GM12878 (cell line): ENCODE measurements around the gene LIMS1.
"Not testable (repeated sequence)": the region's sequence is repeated elsewhere in the genome, so short reads cannot be mapped to it uniquely, and the experiment has no call there.

ENCODE experiments used
- ATF3 ChIP-seq: IDR thresholded peaks from 2 replicates; pipeline ENCODE4 v1.6.1; 2011; ENCODE audit warnings: low read depth, mild to moderate bottlenecking, low read length, moderate library complexity, borderline replicate concordance; ENCODE audit errors: extremely low read depth
- EZH2 ChIP-seq: IDR thresholded peaks from 2 replicates; pipeline ENCODE4 v1.6.1; 2012; ENCODE audit warnings: low read depth, mild to moderate bottlenecking, control low read depth, inconsistent platforms, low read length, borderline replicate concordance; ENCODE audit not compliant: control insufficient read depth
- JUNB ChIP-seq: IDR thresholded peaks from 2 replicates; pipeline ENCODE4 v1.6.1; 2016; ENCODE audit warnings: antibody characterized with exemption, mild to moderate bottlenecking
- MEF2B ChIP-seq: fragments of 450-650 bp; IDR thresholded peaks from 2 replicates; pipeline ENCODE4 v1.6.1; 2018; ENCODE audit warnings: mild to moderate bottlenecking, moderate library complexity; ENCODE audit not compliant: partially characterized antibody, poor library complexity, severe bottlenecking
- MTA3 ChIP-seq: IDR thresholded peaks from 2 replicates; pipeline ENCODE4 v1.6.1; 2012; ENCODE audit warnings: low read length, inconsistent platforms, borderline replicate concordance
- PKNOX1 ChIP-seq: fragments of 450-650 bp; IDR thresholded peaks from 2 replicates; pipeline ENCODE4 v1.6.1; 2016; ENCODE audit warnings: mild to moderate bottlenecking
- POLR2A ChIP-seq: IDR thresholded peaks from 2 replicates; pipeline ENCODE4 v1.6.1; 2011; ENCODE audit warnings: low read depth, mild to moderate bottlenecking, low read length
- POLR2AphosphoS5 ChIP-seq: IDR thresholded peaks from 2 replicates; pipeline ENCODE4 v1.6.1; 2011; ENCODE audit warnings: mild to moderate bottlenecking, low read length, inconsistent platforms
- RCOR1 ChIP-seq: conservative IDR thresholded peaks from 2 replicates; pipeline ENCODE4 v1.6.1; 2012; ENCODE audit warnings: low read depth, low read length, improper control_type of control experiment
- RFX5 ChIP-seq: IDR thresholded peaks from 2 replicates; pipeline ENCODE4 v1.6.1; 2011; ENCODE audit warnings: low read depth, low read length, improper control_type of control experiment
- SREBF1 ChIP-seq: IDR thresholded peaks from 2 replicates; pipeline ENCODE4 v1.6.1; 2012; ENCODE audit warnings: mild to moderate bottlenecking, low read length
- TF ChIP-seq, protein P1 (sequence below): fragments of 450-650 bp; conservative IDR thresholded peaks from 2 replicates; pipeline ENCODE4 v1.6.1; 2017; ENCODE audit warnings: mild to moderate bottlenecking, moderate library complexity
- TF ChIP-seq, protein P2 (sequence below), 3 experiments: IDR thresholded peaks in 2 of 3; conservative IDR thresholded peaks in 1 of 3; 2 replicates each; pipeline ENCODE4 v1.5.1; 2011; ENCODE audit warnings: low read depth in 3 of 3, low read length in 3 of 3, mild to moderate bottlenecking in 3 of 3, control low read depth in 2 of 3, moderate library complexity in 2 of 3, inconsistent platforms in 1 of 3, mixed read lengths in 1 of 3; ENCODE audit not compliant: control insufficient read depth in 2 of 3, insufficient read depth in 1 of 3; ENCODE audit errors: extremely low read depth in 1 of 3
- TF ChIP-seq, protein P3 (sequence below): IDR thresholded peaks from 2 replicates; pipeline ENCODE4 v1.6.1; 2012; ENCODE audit warnings: low read depth, low read length, improper control_type of control experiment

DNA sequence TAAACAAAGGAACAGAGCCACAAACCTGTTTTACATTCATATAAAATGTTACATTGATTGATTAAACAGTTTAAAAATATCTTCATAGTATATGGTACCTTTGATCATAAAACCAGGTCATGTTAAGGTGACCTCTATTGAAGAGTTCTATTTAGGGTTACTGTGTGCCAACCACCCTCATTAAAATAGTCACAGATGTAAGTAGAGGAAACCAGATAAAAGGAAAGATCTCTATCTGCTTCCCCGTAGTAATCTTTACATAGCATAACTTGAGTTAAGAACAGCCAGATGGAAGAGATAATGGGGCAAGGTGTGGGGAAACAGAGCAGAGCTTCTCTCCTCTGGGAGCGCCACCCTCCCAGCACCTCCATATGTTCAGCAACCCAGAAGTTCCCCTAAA lies 117.2 kb downstream of the LIMS1 start:
- TF ChIP-seq, protein P1, sequence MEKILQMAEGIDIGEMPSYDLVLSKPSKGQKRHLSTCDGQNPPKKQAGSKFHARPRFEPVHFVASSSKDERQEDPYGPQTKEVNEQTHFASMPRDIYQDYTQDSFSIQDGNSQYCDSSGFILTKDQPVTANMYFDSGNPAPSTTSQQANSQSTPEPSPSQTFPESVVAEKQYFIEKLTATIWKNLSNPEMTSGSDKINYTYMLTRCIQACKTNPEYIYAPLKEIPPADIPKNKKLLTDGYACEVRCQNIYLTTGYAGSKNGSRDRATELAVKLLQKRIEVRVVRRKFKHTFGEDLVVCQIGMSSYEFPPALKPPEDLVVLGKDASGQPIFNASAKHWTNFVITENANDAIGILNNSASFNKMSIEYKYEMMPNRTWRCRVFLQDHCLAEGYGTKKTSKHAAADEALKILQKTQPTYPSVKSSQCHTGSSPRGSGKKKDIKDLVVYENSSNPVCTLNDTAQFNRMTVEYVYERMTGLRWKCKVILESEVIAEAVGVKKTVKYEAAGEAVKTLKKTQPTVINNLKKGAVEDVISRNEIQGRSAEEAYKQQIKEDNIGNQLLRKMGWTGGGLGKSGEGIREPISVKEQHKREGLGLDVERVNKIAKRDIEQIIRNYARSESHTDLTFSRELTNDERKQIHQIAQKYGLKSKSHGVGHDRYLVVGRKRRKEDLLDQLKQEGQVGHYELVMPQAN = not testable (repeated sequence)
- TF ChIP-seq MTA3, ATF3, POLR2A, POLR2AphosphoS5, MEF2B, SREBF1, EZH2, JUNB, RFX5, RCOR1, PKNOX1: not testable (repeated sequence)
- TF ChIP-seq, protein P2, sequence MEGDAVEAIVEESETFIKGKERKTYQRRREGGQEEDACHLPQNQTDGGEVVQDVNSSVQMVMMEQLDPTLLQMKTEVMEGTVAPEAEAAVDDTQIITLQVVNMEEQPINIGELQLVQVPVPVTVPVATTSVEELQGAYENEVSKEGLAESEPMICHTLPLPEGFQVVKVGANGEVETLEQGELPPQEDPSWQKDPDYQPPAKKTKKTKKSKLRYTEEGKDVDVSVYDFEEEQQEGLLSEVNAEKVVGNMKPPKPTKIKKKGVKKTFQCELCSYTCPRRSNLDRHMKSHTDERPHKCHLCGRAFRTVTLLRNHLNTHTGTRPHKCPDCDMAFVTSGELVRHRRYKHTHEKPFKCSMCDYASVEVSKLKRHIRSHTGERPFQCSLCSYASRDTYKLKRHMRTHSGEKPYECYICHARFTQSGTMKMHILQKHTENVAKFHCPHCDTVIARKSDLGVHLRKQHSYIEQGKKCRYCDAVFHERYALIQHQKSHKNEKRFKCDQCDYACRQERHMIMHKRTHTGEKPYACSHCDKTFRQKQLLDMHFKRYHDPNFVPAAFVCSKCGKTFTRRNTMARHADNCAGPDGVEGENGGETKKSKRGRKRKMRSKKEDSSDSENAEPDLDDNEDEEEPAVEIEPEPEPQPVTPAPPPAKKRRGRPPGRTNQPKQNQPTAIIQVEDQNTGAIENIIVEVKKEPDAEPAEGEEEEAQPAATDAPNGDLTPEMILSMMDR (IDR thresholded peaks at IDR 0.05 in 2 of 3, conservative IDR thresholded peaks at IDR 0.05 in 1 of 3; ENCODE audit: control insufficient read depth in 2 of 3, extremely low read depth in 1 of 3, insufficient read depth in 1 of 3, low read depth in 3 of 3, low read length in 3 of 3) = not testable (repeated sequence)
- TF ChIP-seq, protein P3, sequence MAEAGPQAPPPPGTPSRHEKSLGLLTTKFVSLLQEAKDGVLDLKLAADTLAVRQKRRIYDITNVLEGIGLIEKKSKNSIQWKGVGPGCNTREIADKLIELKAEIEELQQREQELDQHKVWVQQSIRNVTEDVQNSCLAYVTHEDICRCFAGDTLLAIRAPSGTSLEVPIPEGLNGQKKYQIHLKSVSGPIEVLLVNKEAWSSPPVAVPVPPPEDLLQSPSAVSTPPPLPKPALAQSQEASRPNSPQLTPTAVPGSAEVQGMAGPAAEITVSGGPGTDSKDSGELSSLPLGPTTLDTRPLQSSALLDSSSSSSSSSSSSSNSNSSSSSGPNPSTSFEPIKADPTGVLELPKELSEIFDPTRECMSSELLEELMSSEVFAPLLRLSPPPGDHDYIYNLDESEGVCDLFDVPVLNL = not testable (repeated sequence)
